Measurements from ENCODE around the gene DDI1. TPM values are rescaled to one million over a fixed set of nuclear protein-coding genes. Genes with fewer than 3 reads are reported as not detected.

Gene DDI1
- total and polyA plus RNA-seq, 8 donors = not detected

DNA sequence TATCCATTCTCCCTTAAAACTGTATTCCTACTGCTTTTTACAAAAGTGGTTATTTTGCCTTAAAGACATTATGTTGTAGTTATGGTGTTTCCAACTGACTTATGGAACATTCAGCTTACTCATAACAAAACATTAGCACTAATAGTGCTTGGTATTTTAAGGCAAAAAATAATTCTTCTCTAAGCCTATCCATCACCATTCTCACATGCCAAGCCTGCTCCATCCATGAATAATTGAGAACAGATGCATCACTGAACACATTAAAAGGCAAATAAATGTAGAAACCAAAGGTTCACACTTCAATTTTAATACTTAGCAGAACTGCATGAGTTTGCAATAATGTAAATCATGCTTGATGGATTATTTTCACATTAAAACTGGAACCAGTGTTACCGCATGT, 42.3 kb upstream of the DDI1 start:
- H3K27ac ChIP-seq = no peak overlapping the region
- no peaks in the 10 kb centered on the region for H3K9me3 ChIP-seq
- no peaks in the 10 kb centered on the region for H3K27me3 ChIP-seq
- TF ChIP-seq POLR2A (IDR thresholded peaks at IDR 0.05) = no peak
- no peak for TF ChIP-seq CTCF (IDR thresholded peaks at IDR 0.05)
- TF ChIP-seq EP300 (IDR thresholded peaks at IDR 0.05) = no peak
- no peak for TF ChIP-seq POLR2AphosphoS5 (IDR thresholded peaks at IDR 0.05)
- peaks cover 0 to 11% (median 2%) of the 10 kb centered on the region in 4 donors for H3K4me1 ChIP-seq
- DNase-seq = peak in 1 of 2 donors; percentile 25
- 74 to 94% (median 89%) methylated on average over 1 of the region's 1 CpG for WGBS, 5 donors
- H3K4me3 ChIP-seq = no peak overlapping the region
- intact Hi-C loops (cut with DNase I; ENCODE audit: low total_unique reads) = no loop called here
- H3K36me3 ChIP-seq = no peaks in the 10 kb centered on the region

DNA sequence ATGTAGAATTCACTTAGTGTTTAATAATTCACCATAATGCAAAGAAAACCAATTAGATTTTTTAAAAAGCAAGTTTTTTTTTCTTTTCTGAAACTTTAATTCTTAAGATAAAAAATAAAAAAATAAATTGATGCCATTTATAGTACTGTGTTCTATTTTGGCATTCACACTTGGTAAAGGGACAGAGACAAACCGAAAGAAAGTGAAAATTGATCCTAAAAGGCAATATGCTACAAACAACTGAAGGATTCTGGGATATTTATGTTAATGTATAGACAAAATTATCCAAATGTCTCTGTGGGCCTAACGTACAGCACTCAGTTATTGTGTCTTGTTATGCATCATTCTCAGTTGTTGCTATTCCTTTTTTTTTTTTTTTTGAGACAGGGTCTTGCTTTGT, 41.9 kb upstream of the DDI1 start:
- H3K4me1 ChIP-seq = peaks cover 0 to 11% (median 2%) of the 10 kb centered on the region in 4 donors
- 77 to 93% (median 84%) methylated on average over 2 of the region's 2 CpGs for WGBS, 5 donors
- no peaks in the 10 kb centered on the region for H3K36me3 ChIP-seq
- TF ChIP-seq POLR2A (IDR thresholded peaks at IDR 0.05) = no peak
- H3K27me3 ChIP-seq = no peaks in the 10 kb centered on the region
- no peaks in the 10 kb centered on the region for H3K9me3 ChIP-seq
- no peak overlapping the region for H3K4me3 ChIP-seq
- no peak for DNase-seq
- H3K27ac ChIP-seq = no peak overlapping the region
- intact Hi-C loops (cut with DNase I; ENCODE audit: low total_unique reads) = no loop called here

DNA sequence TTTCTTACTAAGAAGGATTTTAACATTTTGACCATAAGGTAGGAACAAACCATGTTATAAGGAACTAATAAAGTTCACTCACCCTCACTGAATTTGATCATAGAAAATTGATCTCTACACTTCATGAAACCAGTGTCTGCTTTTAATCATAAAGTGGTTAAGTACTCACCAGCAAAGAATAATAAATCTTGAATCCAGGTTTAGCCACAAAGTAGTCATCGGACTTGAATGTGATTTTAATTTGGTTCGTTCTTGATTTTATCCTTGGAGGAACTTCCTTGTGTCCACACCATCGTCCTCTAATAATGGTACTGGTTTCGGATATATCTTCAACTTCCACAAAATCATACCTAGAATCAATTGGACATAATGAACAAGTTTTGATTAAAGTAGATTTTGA, 40.5 kb upstream of the DDI1 start:
- Histone ChIP-seq H3K4me3 (no peak overlapping the region), H3K27me3 (no peaks in the 10 kb centered on the region), H3K36me3 (no peaks in the 10 kb centered on the region), H3K27ac (no peak overlapping the region), H3K9me3 (no peaks in the 10 kb centered on the region), H3K4me1 (peaks cover 0 to 11% (median 2%) of the 10 kb centered on the region in 4 donors)
- WGBS, 5 donors = 93 to 98% (median 95%) methylated on average over 4 of the region's 4 CpGs
- no peak for TF ChIP-seq CTCF (IDR thresholded peaks at IDR 0.05)
- TF ChIP-seq POLR2A (IDR thresholded peaks at IDR 0.05) = no peak
- no peak for TF ChIP-seq POLR2AphosphoS5 (IDR thresholded peaks at IDR 0.05)
- no peak for TF ChIP-seq EP300 (IDR thresholded peaks at IDR 0.05)
- no peak for DNase-seq
- intact Hi-C loops (cut with DNase I; ENCODE audit: low total_unique reads) = no loop called here

DNA sequence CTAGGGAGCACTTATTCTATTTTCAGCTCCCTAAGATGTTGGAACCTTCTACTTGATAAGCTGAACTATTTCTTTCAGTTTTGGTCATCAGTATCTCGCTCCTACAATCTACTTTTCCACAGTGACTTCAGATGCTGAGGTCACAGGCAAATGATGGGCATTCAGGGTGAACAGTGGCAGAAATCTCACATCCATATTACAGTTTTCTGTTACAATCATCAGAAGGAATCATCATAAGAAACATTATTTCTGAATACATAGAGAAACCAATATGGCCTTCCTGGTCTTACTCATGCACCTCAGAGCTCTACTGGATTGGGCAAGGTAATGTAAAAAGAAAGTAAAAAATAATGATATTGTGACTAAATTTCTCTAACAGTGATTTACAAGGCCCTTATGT, 39.4 kb upstream of the DDI1 start:
- DNase-seq = no peak
- H3K27ac ChIP-seq = no peak overlapping the region
- no peaks in the 10 kb centered on the region for H3K27me3 ChIP-seq
- H3K36me3 ChIP-seq = no peaks in the 10 kb centered on the region
- H3K4me3 ChIP-seq = no peak overlapping the region
- no peak for TF ChIP-seq POLR2A (IDR thresholded peaks at IDR 0.05)
- H3K4me1 ChIP-seq = peaks cover 0 to 19% (median 2%) of the 10 kb centered on the region in 4 donors
- 93 to 100% (median 94%) methylated on average over 1 of the region's 1 CpG for WGBS, 5 donors
- intact Hi-C loops (cut with DNase I; ENCODE audit: low total_unique reads) = no loop called here
- no peaks in the 10 kb centered on the region for H3K9me3 ChIP-seq

DNA sequence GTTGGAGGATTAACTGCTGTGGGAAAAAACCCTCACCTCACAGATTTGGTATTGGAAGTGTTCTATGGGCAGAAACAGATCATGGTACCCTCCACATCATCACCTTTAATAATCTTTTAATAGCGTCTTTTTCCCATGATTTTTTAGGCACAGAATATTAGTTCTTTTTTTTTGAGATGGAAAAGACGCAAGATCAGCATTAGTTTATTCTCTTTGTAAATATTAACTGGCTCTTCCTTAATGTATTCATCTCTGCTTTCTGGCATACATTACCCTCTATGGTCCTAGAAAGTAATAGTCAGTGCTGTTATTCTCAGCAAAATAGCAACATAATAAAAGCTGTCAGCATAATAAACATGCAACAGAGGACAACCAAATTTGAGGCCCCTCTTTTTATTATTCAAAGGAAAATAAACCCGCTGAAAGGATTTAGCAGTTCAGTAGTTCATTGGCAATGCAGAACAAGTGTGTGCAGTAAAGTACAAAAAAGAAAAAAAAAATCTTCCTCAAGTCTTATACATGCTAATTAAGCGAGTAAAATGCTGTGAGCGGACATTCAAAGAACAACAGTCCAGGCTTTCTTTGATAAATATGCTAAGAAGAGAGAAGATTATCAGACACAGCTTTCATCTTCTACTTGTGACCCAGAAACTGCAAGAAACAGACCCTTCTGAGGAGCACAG, 37.5 kb upstream of the DDI1 start:
- H3K36me3 ChIP-seq = no peaks in the 10 kb centered on the region
- H3K4me1 ChIP-seq = peaks cover 0 to 14% (median under 1%) of the 10 kb centered on the region in 4 donors
- no peaks in the 10 kb centered on the region for H3K9me3 ChIP-seq
- TF ChIP-seq POLR2A (IDR thresholded peaks at IDR 0.05) = no peak
- no peak for TF ChIP-seq EP300 (IDR thresholded peaks at IDR 0.05)
- TF ChIP-seq CTCF (IDR thresholded peaks at IDR 0.05) = no peak
- TF ChIP-seq POLR2AphosphoS5 (IDR thresholded peaks at IDR 0.05) = no peak
- 84 to 91% (median 88%) methylated on average over 5 of the region's 5 CpGs for WGBS, 5 donors
- H3K27ac ChIP-seq = no peak overlapping the region
- intact Hi-C loops (cut with DNase I; ENCODE audit: low total_unique reads) = no loop called here
- H3K4me3 ChIP-seq = no peak overlapping the region
- no peaks in the 10 kb centered on the region for H3K27me3 ChIP-seq
- DNase-seq = no peak

All from stomach (tissue), 9 donors.